ENCODE data around the gene CNGA1.

The CNGA1 gene

GRCh38 chr4:48025005-48025404 lies 8.5 kb upstream of the CNGA1 start:
- no peaks in the 10 kb centered on the region for H3K36me3 ChIP-seq (ENCODE audit: control insufficient read depth in 1 of 2, insufficient read depth in 2 of 2, low read length in 2 of 2)
- H2BK5ac ChIP-seq (ENCODE audit: low read depth, low read length, poor library complexity) = no peak overlapping the region
- H3K14ac ChIP-seq (ENCODE audit: low read length) = no peak overlapping the region
- no peak overlapping the region for H2BK120ac ChIP-seq (ENCODE audit: insufficient read depth, low read length, poor library complexity)
- peak; percentile 22 to 61 for DNase-seq
- H3K79me1 ChIP-seq (ENCODE audit: low read length) = no peaks in the 10 kb centered on the region
- no peak overlapping the region for H3K4me3 ChIP-seq (ENCODE audit: low read depth, low read length)
- H3K4ac ChIP-seq (ENCODE audit: low read depth, low read length) = no peak overlapping the region
- no peaks in the 10 kb centered on the region for H3K27me3 ChIP-seq (ENCODE audit: insufficient read depth, low read length)
- H2BK12ac ChIP-seq (ENCODE audit: low read length) = no peak overlapping the region
- no CpG with 5 or more reads among the region's 2 CpGs for WGBS (ENCODE audit: extremely low coverage, insufficient coverage, insufficient read length)
- no peak overlapping the region for H4K12ac ChIP-seq (ENCODE audit: low read depth, low read length)
- peaks cover 1% of the 10 kb centered on the region for H3K9me3 ChIP-seq (ENCODE audit: insufficient read depth, low read depth, low read length)
- no peak overlapping the region for H2AFZ ChIP-seq (ENCODE audit: insufficient read depth, low read length, poor library complexity)
- H3K27ac ChIP-seq (ENCODE audit: low read depth, low read length) = no peak overlapping the region
- H3K4me2 ChIP-seq (ENCODE audit: low read length) = no peak overlapping the region
- no peak overlapping the region for H3K9ac ChIP-seq (ENCODE audit: low read length)
- no peak overlapping the region for H2AK5ac ChIP-seq (ENCODE audit: low read length)
- H3K23ac ChIP-seq (ENCODE audit: low read length) = no peak overlapping the region
- H3K4me1 ChIP-seq (ENCODE audit: control insufficient read depth in 1 of 2, insufficient read depth in 2 of 2, low read length in 2 of 2) = peaks cover 0 to 2% of the 10 kb centered on the region in 2 experiments
- no peaks in the 10 kb centered on the region for H3K79me2 ChIP-seq (ENCODE audit: control insufficient read depth, insufficient read depth, low read length, poor library complexity)
- no peak overlapping the region for H3K18ac ChIP-seq (ENCODE audit: low read length)
- H4K8ac ChIP-seq (ENCODE audit: low read depth, low read length) = no peak overlapping the region
- H4K91ac ChIP-seq (ENCODE audit: low read depth, low read length) = no peak overlapping the region

- no peak for DNase-seq
- H2AK5ac ChIP-seq (ENCODE audit: low read length) = no peak overlapping the region
Observed at GRCh38 chr4:48024522-48024921, 8.0 kb upstream of the CNGA1 start.

GRCh38 chr4:48022192-48022799 lies 5.8 kb upstream of the CNGA1 start:
- H3K4ac ChIP-seq (ENCODE audit: low read depth, low read length) = no peak overlapping the region
- peak in 1 of 2 donors; percentile 70 for DNase-seq
- H4K8ac ChIP-seq (ENCODE audit: low read depth, low read length) = no peak overlapping the region
- WGBS (ENCODE audit: extremely low coverage, insufficient coverage, insufficient read length) = no CpG with 5 or more reads among the region's 3 CpGs
- H3K4me3 ChIP-seq (ENCODE audit: low read depth, low read length) = no peak overlapping the region
- peaks cover 0 to 2% of the 10 kb centered on the region in 2 experiments for H3K4me1 ChIP-seq (ENCODE audit: control insufficient read depth in 1 of 2, insufficient read depth in 2 of 2, low read length in 2 of 2)
- H3K23ac ChIP-seq (ENCODE audit: low read length) = no peak overlapping the region
- H3K9ac ChIP-seq (ENCODE audit: low read length) = no peak overlapping the region
- no peaks in the 10 kb centered on the region for H3K36me3 ChIP-seq (ENCODE audit: control insufficient read depth in 1 of 2, insufficient read depth in 2 of 2, low read length in 2 of 2)
- H2AK5ac ChIP-seq (ENCODE audit: low read length) = no peak overlapping the region
- H3K18ac ChIP-seq (ENCODE audit: low read length) = no peak overlapping the region
- H3K79me1 ChIP-seq (ENCODE audit: low read length) = no peaks in the 10 kb centered on the region
- no peak overlapping the region for H4K91ac ChIP-seq (ENCODE audit: low read depth, low read length)
- no peak overlapping the region for H4K12ac ChIP-seq (ENCODE audit: low read depth, low read length)
- H3K79me2 ChIP-seq (ENCODE audit: control insufficient read depth, insufficient read depth, low read length, poor library complexity) = no peaks in the 10 kb centered on the region
- no peak overlapping the region for H2AFZ ChIP-seq (ENCODE audit: insufficient read depth, low read length, poor library complexity)
- H3K14ac ChIP-seq (ENCODE audit: low read length) = no peak overlapping the region
- peaks cover 1% of the 10 kb centered on the region for H3K9me3 ChIP-seq (ENCODE audit: insufficient read depth, low read depth, low read length)
- no peak overlapping the region for H2BK5ac ChIP-seq (ENCODE audit: low read depth, low read length, poor library complexity)
- no peaks in the 10 kb centered on the region for H3K27me3 ChIP-seq (ENCODE audit: insufficient read depth, low read length)
- H3K4me2 ChIP-seq (ENCODE audit: low read length) = no peak overlapping the region
- no peak overlapping the region for H2BK120ac ChIP-seq (ENCODE audit: insufficient read depth, low read length, poor library complexity)
- no peak overlapping the region for H2BK12ac ChIP-seq (ENCODE audit: low read length)
- no peak overlapping the region for H3K27ac ChIP-seq (ENCODE audit: low read depth, low read length)

More at GRCh38 chr4:48024522-48024921, 8.0 kb upstream of the CNGA1 start:
- Histone ChIP-seq H4K8ac (ENCODE audit: low read depth, low read length) (no peak overlapping the region), H2BK12ac (ENCODE audit: low read length) (no peak overlapping the region), H3K4me1 (ENCODE audit: control insufficient read depth in 1 of 2, insufficient read depth in 2 of 2, low read length in 2 of 2) (peaks cover 0 to 2% of the 10 kb centered on the region in 2 experiments), H2BK120ac (ENCODE audit: insufficient read depth, low read length, poor library complexity) (no peak overlapping the region), H3K23ac (ENCODE audit: low read length) (no peak overlapping the region), H3K27me3 (ENCODE audit: insufficient read depth, low read length) (no peaks in the 10 kb centered on the region), H2AFZ (ENCODE audit: insufficient read depth, low read length, poor library complexity) (no peak overlapping the region), H3K36me3 (ENCODE audit: control insufficient read depth in 1 of 2, insufficient read depth in 2 of 2, low read length in 2 of 2) (no peaks in the 10 kb centered on the region), H3K9me3 (ENCODE audit: insufficient read depth, low read depth, low read length) (peaks cover 1% of the 10 kb centered on the region), H4K91ac (ENCODE audit: low read depth, low read length) (no peak overlapping the region), H3K79me2 (ENCODE audit: control insufficient read depth, insufficient read depth, low read length, poor library complexity) (no peaks in the 10 kb centered on the region), H3K4me2 (ENCODE audit: low read length) (no peak overlapping the region), H3K4me3 (ENCODE audit: low read depth, low read length) (no peak overlapping the region), H3K79me1 (ENCODE audit: low read length) (no peaks in the 10 kb centered on the region), H2BK5ac (ENCODE audit: low read depth, low read length, poor library complexity) (no peak overlapping the region), H4K12ac (ENCODE audit: low read depth, low read length) (no peak overlapping the region), H3K4ac (ENCODE audit: low read depth, low read length) (no peak overlapping the region), H3K14ac (ENCODE audit: low read length) (no peak overlapping the region), H3K18ac (ENCODE audit: low read length) (no peak overlapping the region), H3K9ac (ENCODE audit: low read length) (no peak overlapping the region), H3K27ac (ENCODE audit: low read depth, low read length) (no peak overlapping the region)
- WGBS (ENCODE audit: extremely low coverage, insufficient coverage, insufficient read length) = no CpG with 5 or more reads among the region's 4 CpGs

- no peak overlapping the region for H2BK120ac ChIP-seq (ENCODE audit: insufficient read depth, low read length, poor library complexity)
- H3K9ac ChIP-seq (ENCODE audit: low read length) = no peak overlapping the region
- no peaks in the 10 kb centered on the region for H3K36me3 ChIP-seq (ENCODE audit: control insufficient read depth in 1 of 2, insufficient read depth in 2 of 2, low read length in 2 of 2)
- H2BK5ac ChIP-seq (ENCODE audit: low read depth, low read length, poor library complexity) = no peak overlapping the region
- H3K79me1 ChIP-seq (ENCODE audit: low read length) = peaks cover 5% of the 10 kb centered on the region
- H2AFZ ChIP-seq (ENCODE audit: insufficient read depth, low read length, poor library complexity) = no peak overlapping the region
- no peak overlapping the region for H2BK12ac ChIP-seq (ENCODE audit: low read length)
- H3K18ac ChIP-seq (ENCODE audit: low read length) = no peak overlapping the region
- no peak overlapping the region for H3K14ac ChIP-seq (ENCODE audit: low read length)
- no CpG with 5 or more reads among the region's 1 CpG for WGBS (ENCODE audit: extremely low coverage, insufficient coverage, insufficient read length)
- no peak overlapping the region for H3K27ac ChIP-seq (ENCODE audit: low read depth, low read length)
- H3K4me3 ChIP-seq (ENCODE audit: low read depth, low read length) = no peak overlapping the region
- H3K27me3 ChIP-seq (ENCODE audit: insufficient read depth, low read length) = no peaks in the 10 kb centered on the region
- H3K4me2 ChIP-seq (ENCODE audit: low read length) = no peak overlapping the region
- H4K91ac ChIP-seq (ENCODE audit: low read depth, low read length) = no peak overlapping the region
- DNase-seq = no peak
- H3K23ac ChIP-seq (ENCODE audit: low read length) = no peak overlapping the region
- H3K4me1 ChIP-seq (ENCODE audit: control insufficient read depth in 1 of 2, insufficient read depth in 2 of 2, low read length in 2 of 2) = peaks cover 0 to 2% of the 10 kb centered on the region in 2 experiments
- H3K79me2 ChIP-seq (ENCODE audit: control insufficient read depth, insufficient read depth, low read length, poor library complexity) = no peaks in the 10 kb centered on the region
- no peak overlapping the region for H4K12ac ChIP-seq (ENCODE audit: low read depth, low read length)
- H4K8ac ChIP-seq (ENCODE audit: low read depth, low read length) = no peak overlapping the region
- H3K9me3 ChIP-seq (ENCODE audit: insufficient read depth, low read depth, low read length) = peaks cover 1% of the 10 kb centered on the region
- no peak overlapping the region for H2AK5ac ChIP-seq (ENCODE audit: low read length)
- no peak overlapping the region for H3K4ac ChIP-seq (ENCODE audit: low read depth, low read length)
Observed at GRCh38 chr4:48021100-48021499, 4.6 kb upstream of the CNGA1 start.

Measured in trophoblast cell (in vitro differentiated cells and primary cell).